Measurements from ENCODE around the gene CD52.
A peak's percentile ranks its signal among the peaks of the same experiment; 100 is the strongest.
"Not testable (repeated sequence)": the region's sequence is repeated elsewhere in the genome, so short reads cannot be mapped to it uniquely, and the experiment has no call there.

CD52 gene

GRCh38 chr1:26284597-26285347 is 33.0 kb upstream of the CD52 start:
- peak; percentile 97 for DNase-seq (ENCODE audit: low spot score)

GRCh38 chr1:26285366-26286063 is 32.2 kb upstream of the CD52 start:
- DNase-seq (ENCODE audit: low spot score) = no peak

GRCh38 chr1:26286064-26286416 is 31.7 kb upstream of the CD52 start:
- DNase-seq (ENCODE audit: low spot score) = no peak

- peak; percentile 82 for DNase-seq (ENCODE audit: low spot score)
Observed at GRCh38 chr1:26287033-26287711, 30.6 kb upstream of the CD52 start.

- no peak for DNase-seq (ENCODE audit: low spot score)
Observed at GRCh38 chr1:26287811-26288210, 29.9 kb upstream of the CD52 start.

GRCh38 chr1:26288311-26288941 is 29.3 kb upstream of the CD52 start:
- peak; percentile 82 for DNase-seq (ENCODE audit: low spot score)

GRCh38 chr1:26289158-26290059 is 28.3 kb upstream of the CD52 start:
- DNase-seq (ENCODE audit: low spot score) = peak; percentile 35

GRCh38 chr1:26290122-26290881 is 27.5 kb upstream of the CD52 start:
- peak; percentile 33 for DNase-seq (ENCODE audit: low spot score)

GRCh38 chr1:26290882-26291261 is 26.9 kb upstream of the CD52 start:
- no peak for DNase-seq (ENCODE audit: low spot score)

GRCh38 chr1:26291433-26291832 is 26.3 kb upstream of the CD52 start:
- no peak for DNase-seq (ENCODE audit: low spot score)

GRCh38 chr1:26291939-26292338 is 25.8 kb upstream of the CD52 start:
- no peak for DNase-seq (ENCODE audit: low spot score)

- DNase-seq (ENCODE audit: low spot score) = not testable (repeated sequence)
Observed at GRCh38 chr1:26292735-26293134, 25.0 kb upstream of the CD52 start.

- no peak for DNase-seq (ENCODE audit: low spot score)
Observed at GRCh38 chr1:26293911-26294463, 23.8 kb upstream of the CD52 start.

GRCh38 chr1:26295194-26296138 is 22.3 kb upstream of the CD52 start:
- no peak for DNase-seq (ENCODE audit: low spot score)

GRCh38 chr1:26296340-26297056 is 21.3 kb upstream of the CD52 start:
- no peak for DNase-seq (ENCODE audit: low spot score)

GRCh38 chr1:26297057-26297790 is 20.5 kb upstream of the CD52 start:
- no peak for DNase-seq (ENCODE audit: low spot score)

GRCh38 chr1:26297791-26298124 is 20.0 kb upstream of the CD52 start:
- DNase-seq (ENCODE audit: low spot score) = no peak

All from CD4-positive, alpha-beta T cell treated with Interleukin-15 for 4 hours (primary cell).